GM12892 (cell line): ENCODE measurements around the gene IMPG1.

ENCODE experiments used
- DNase-seq: peaks from one replicate; pipeline ENCODE4 v3.0.0; 2011; ENCODE audit not compliant: insufficient read length
- FAIRE-seq: peaks from 2 replicates; lab custom pipeline; 2011; peaks lifted over from hg19 to GRCh38; lab: Jason Lieb, UNC
- POLR2A ChIP-seq: IDR thresholded peaks from 2 replicates; pipeline ENCODE4 v1.6.1; 2011; ENCODE audit warnings: low read depth, low read length, control low read depth
- POLR2AphosphoS5 ChIP-seq: IDR thresholded peaks from 2 replicates; pipeline ENCODE4 v1.6.1; 2011; ENCODE audit warnings: low read depth, low read length, control low read depth
- TAF1 ChIP-seq: IDR thresholded peaks from 2 replicates; pipeline ENCODE4 v1.6.1; 2011; ENCODE audit warnings: low read depth, mild to moderate bottlenecking, control low read depth, low read length, borderline replicate concordance

IMPG1 gene

GRCh38 chr6:75946146-75946831 is 126.2 kb downstream of the IMPG1 start:
- TF ChIP-seq POLR2A (no peak), TAF1 (no peak), POLR2AphosphoS5 (no peak)
- DNase-seq (no peak), FAIRE-seq (no peak)

- DNase-seq: no peak
- FAIRE-seq: no peak
- TF ChIP-seq TAF1 (no peak), POLR2AphosphoS5 (no peak), POLR2A (no peak)
Observed at GRCh38 chr6:75943381-75943780, 129.1 kb downstream of the IMPG1 start.

GRCh38 chr6:75941509-75941908 is 131.0 kb downstream of the IMPG1 start:
- no peak for DNase-seq
- TF ChIP-seq TAF1 (no peak), POLR2AphosphoS5 (no peak), POLR2A (no peak)
- no peak for FAIRE-seq

- no peak for TF ChIP-seq POLR2AphosphoS5
- TF ChIP-seq POLR2A: no peak
- TF ChIP-seq TAF1: no peak
- FAIRE-seq (no peak), DNase-seq (no peak)
Observed at GRCh38 chr6:75940564-75940963, 131.9 kb downstream of the IMPG1 start.

- no peak for FAIRE-seq
- TF ChIP-seq POLR2A (no peak), POLR2AphosphoS5 (no peak), TAF1 (no peak)
- no peak for DNase-seq
Observed at GRCh38 chr6:75937846-75938245, 134.6 kb downstream of the IMPG1 start.

- no peak for DNase-seq
- TF ChIP-seq POLR2A (no peak), POLR2AphosphoS5 (no peak), TAF1 (no peak)
- FAIRE-seq: no peak
Observed at GRCh38 chr6:75936682-75937081, 135.8 kb downstream of the IMPG1 start.

GRCh38 chr6:75935473-75935793 is 137.0 kb downstream of the IMPG1 start:
- no peak for FAIRE-seq

GRCh38 chr6:75934643-75935472 is 137.6 kb downstream of the IMPG1 start:
- TF ChIP-seq POLR2A (no peak), TAF1 (no peak), POLR2AphosphoS5 (no peak)
- FAIRE-seq: peak; percentile 91
- DNase-seq: peak; percentile 30

More at GRCh38 chr6:75935473-75935793, 137.0 kb downstream of the IMPG1 start:
- TF ChIP-seq POLR2AphosphoS5: no peak
- TF ChIP-seq POLR2A: no peak
- TF ChIP-seq TAF1: no peak
- no peak for DNase-seq

GRCh38 chr6:75933387-75933975 is 139.0 kb downstream of the IMPG1 start:
- FAIRE-seq (no peak), DNase-seq (no peak)
- no peak for TF ChIP-seq TAF1
- TF ChIP-seq POLR2A: no peak
- TF ChIP-seq POLR2AphosphoS5: no peak

- TF ChIP-seq POLR2A: no peak
- no peak for TF ChIP-seq POLR2AphosphoS5
- TF ChIP-seq TAF1: no peak
- FAIRE-seq (no peak), DNase-seq (no peak)
Observed at GRCh38 chr6:75932067-75932466, 140.4 kb downstream of the IMPG1 start.

GRCh38 chr6:75931011-75931680 is 141.3 kb downstream of the IMPG1 start:
- DNase-seq (no peak), FAIRE-seq (no peak)

More at GRCh38 chr6:75931011-75931680, 141.3 kb downstream of the IMPG1 start:
- TF ChIP-seq POLR2A (no peak), TAF1 (no peak), POLR2AphosphoS5 (no peak)
